Parathyroid adenoma (tissue), 2 donors: ENCODE data around the gene RETREG3.

ENCODE experiments used
- H2AFZ ChIP-seq: fragments of 300-600 bp; sonication (generic); one replicate; pipeline ENCODE4 v1.7.0; 2017; ENCODE audit warnings: antibody characterized with exemption, mild to moderate bottlenecking
- H3K27ac ChIP-seq: fragments of 300-600 bp; sonication (generic); one replicate; pipeline ENCODE4 v1.7.0; 2017
- H3K27me3 ChIP-seq: fragments of 300-600 bp; sonication (generic); one replicate; pipeline ENCODE4 v1.7.0; 2017; ENCODE audit warnings: low read length; ENCODE audit not compliant: control insufficient read depth, insufficient read depth
- H3K36me3 ChIP-seq: fragments of 300-600 bp; sonication (generic); one replicate; pipeline ENCODE4 v1.7.0; 2017; ENCODE audit warnings: low read length; ENCODE audit not compliant: control insufficient read depth, insufficient read depth
- H3K4me1 ChIP-seq: fragments of 300-600 bp; sonication (generic); one replicate; pipeline ENCODE4 v1.7.0; 2017; ENCODE audit warnings: control low read depth
- H3K4me2 ChIP-seq: fragments of 300-600 bp; sonication (generic); one replicate; pipeline ENCODE4 v1.7.0; 2017; ENCODE audit warnings: low read length
- H3K4me3 ChIP-seq: fragments of 300-600 bp; sonication (generic); one replicate; pipeline ENCODE4 v1.7.0; 2017; ENCODE audit warnings: low read depth, low read length
- H3K79me2 ChIP-seq: fragments of 300-600 bp; sonication (generic); one replicate; pipeline ENCODE4 v1.7.0; 2017; ENCODE audit warnings: control low read depth
- H3K9ac ChIP-seq: fragments of 300-600 bp; sonication (generic); one replicate; pipeline ENCODE4 v1.7.0; 2017; ENCODE audit warnings: mild to moderate bottlenecking
- H3K9me3 ChIP-seq: fragments of 300-600 bp; sonication (generic); one replicate; pipeline ENCODE4 v1.7.0; 2017; ENCODE audit warnings: low read length; ENCODE audit not compliant: control insufficient read depth
- CTCF ChIP-seq: fragments of 300-600 bp; sonication (generic); IDR thresholded peaks from one replicate; pipeline ENCODE4 v1.7.0; 2017; ENCODE audit warnings: antibody characterized with exemption, mild to moderate bottlenecking
- donor health status: primary hyperparathyroidism.

The RETREG3 gene

GRCh38 chr17:42530952-42531454 is 78.2 kb downstream of the RETREG3 start:
- peak overlapping the region; percentile 30 for H3K27ac ChIP-seq
- peaks cover 8% of the 10 kb centered on the region for H3K4me1 ChIP-seq
- TF ChIP-seq CTCF, result no peak
- H2AFZ ChIP-seq, result no peak overlapping the region
- no peak overlapping the region for H3K4me3 ChIP-seq
- no peaks in the 10 kb centered on the region for H3K36me3 ChIP-seq
- no peaks in the 10 kb centered on the region for H3K27me3 ChIP-seq
- no peak overlapping the region for H3K9ac ChIP-seq
- no peaks in the 10 kb centered on the region for H3K9me3 ChIP-seq
- H3K4me2 ChIP-seq, result no peak overlapping the region
- H3K79me2 ChIP-seq, result no peaks in the 10 kb centered on the region
